ENCODE data around the gene STK38L.

Gene STK38L

GRCh38 chr12:27309995-27310315 lies 65.9 kb downstream of the STK38L start:
- no peak for DNase-seq (ENCODE audit: extremely low read depth in 1 of 2, low read depth in 1 of 2)

DNA sequence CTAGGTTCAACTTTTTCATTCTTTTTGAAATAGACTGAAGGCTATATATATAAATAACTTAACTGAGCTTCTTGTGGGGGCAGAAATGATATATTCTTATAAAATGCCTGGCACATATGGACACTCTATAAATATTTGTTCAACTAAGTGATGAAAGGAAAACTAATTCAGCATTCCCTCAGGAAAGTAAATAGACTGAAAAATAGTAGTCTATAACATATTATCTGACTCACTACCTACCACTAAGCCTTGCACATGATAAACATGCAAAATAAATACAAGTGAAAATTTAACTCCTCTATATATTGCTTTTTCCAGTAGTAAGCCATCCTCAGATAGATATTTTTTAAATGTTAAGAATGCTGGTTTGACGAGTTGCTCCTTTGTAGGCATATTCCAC lies 72.9 kb downstream of the STK38L start:
- DNase-seq (ENCODE audit: extremely low read depth in 1 of 2, low read depth in 1 of 2), result no peak

GRCh38 chr12:27319409-27319808 lies 75.3 kb downstream of the STK38L start:
- DNase-seq (ENCODE audit: extremely low read depth in 1 of 2, low read depth in 1 of 2), result no peak

DNA sequence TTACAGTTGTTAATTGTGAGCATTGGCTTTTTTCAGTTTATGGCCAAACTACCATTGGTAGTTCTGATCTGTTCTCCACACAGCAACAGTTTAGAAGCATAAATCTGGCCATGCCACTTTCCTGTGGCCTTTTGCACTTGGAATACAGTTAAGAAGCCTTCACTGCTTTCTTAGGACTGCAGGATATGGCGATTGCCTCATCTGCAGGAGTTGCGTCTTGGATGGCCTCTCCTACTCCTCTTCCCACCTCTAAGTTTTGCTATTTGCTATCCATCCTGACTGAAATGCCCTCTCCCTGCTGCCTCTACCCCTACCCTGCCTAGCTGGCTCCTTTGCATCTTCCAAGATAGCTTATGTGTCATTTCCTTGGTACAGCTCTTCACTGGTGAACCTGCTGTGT lies 75.8 kb downstream of the STK38L start:
- DNase-seq (ENCODE audit: extremely low read depth in 1 of 2, low read depth in 1 of 2), result no peak

GRCh38 chr12:27324530-27324929 lies 80.4 kb downstream of the STK38L start:
- DNase-seq (ENCODE audit: extremely low read depth in 1 of 2, low read depth in 1 of 2), result no peak

DNA sequence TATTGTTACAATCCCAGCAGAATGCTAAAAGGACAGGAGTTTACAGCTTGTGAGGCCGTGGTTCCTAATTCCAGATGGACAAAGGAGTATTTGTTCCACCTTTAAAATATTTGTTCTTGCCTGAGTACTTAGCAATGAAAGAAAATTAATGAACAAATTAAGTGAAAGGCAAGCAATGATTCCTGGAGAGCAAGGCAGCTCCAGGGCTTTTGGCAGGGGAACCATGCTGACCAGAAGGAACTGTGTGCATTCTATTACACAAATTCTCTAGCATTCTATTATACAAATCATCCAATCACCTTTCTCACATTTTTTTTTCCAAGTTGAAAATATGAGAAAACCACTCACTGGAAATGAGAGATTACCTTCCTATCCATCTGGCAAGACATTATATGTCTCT lies 86.8 kb downstream of the STK38L start:
- no peak for DNase-seq (ENCODE audit: extremely low read depth in 1 of 2, low read depth in 1 of 2)

- no peak for DNase-seq (ENCODE audit: extremely low read depth in 1 of 2, low read depth in 1 of 2)
Observed at GRCh38 chr12:27331291-27331926, 87.3 kb downstream of the STK38L start.

- no peak for DNase-seq (ENCODE audit: extremely low read depth in 1 of 2, low read depth in 1 of 2)
Observed at GRCh38 chr12:27331927-27332324, 87.8 kb downstream of the STK38L start.

DNA sequence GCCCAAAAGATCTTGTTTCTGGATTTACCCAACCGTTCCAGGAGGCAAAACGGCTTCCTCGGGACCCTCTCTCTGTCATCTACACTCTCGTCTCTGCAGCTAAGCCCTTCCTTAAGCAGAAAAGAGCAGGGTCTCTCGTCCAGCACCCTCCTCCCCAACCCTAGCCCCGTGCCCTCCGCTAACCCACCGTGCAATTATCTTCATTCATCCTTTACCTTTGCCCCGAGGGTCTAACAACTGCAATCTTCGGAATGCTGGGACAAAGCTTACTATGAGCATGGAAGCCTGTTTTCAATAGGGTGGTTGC lies 88.3 kb downstream of the STK38L start:
- DNase-seq (ENCODE audit: extremely low read depth in 1 of 2, low read depth in 1 of 2), result no peak

- peak in 1 of 2 donors; percentile 8 for DNase-seq (ENCODE audit: extremely low read depth in 1 of 2, low read depth in 1 of 2)
Observed at GRCh38 chr12:27332714-27333402, 88.8 kb downstream of the STK38L start, which contains the start of gene BMAL2. Gene BMAL2, plus strand, starts transcription at chr12:27332836. Its CDS starts 237 bp downstream, at chr12:27333073.

DNA sequence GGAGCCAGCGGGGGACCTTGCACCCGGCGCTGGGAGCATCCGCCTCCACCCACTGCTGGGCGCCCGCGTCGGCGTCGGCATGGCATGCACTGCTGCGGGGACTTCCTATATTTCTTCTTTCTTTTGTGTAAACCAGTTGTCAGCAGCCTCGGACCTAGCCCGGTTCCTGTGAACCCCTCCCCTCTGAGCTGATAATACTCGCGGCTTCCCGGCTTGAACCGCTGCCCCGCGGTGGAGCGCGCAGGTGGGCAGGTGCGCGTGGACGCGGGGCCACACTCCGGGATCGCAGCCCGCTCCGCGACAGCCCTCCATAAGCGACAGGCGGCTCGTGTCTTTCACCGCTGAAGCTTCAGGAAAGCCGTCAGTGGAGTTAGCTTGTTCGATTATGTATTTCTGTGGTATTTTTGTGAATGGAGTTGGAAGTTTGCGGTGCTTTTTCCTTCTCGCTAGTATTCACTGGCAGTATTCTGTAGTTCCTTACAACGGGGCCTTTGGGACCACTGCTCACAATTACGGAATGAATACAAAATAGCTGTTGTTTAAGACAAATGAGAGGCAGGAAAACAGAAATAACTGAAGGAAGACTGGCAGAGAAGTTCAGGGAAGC lies 89.4 kb downstream of the STK38L start:
- no peak for DNase-seq (ENCODE audit: extremely low read depth in 1 of 2, low read depth in 1 of 2)

DNA sequence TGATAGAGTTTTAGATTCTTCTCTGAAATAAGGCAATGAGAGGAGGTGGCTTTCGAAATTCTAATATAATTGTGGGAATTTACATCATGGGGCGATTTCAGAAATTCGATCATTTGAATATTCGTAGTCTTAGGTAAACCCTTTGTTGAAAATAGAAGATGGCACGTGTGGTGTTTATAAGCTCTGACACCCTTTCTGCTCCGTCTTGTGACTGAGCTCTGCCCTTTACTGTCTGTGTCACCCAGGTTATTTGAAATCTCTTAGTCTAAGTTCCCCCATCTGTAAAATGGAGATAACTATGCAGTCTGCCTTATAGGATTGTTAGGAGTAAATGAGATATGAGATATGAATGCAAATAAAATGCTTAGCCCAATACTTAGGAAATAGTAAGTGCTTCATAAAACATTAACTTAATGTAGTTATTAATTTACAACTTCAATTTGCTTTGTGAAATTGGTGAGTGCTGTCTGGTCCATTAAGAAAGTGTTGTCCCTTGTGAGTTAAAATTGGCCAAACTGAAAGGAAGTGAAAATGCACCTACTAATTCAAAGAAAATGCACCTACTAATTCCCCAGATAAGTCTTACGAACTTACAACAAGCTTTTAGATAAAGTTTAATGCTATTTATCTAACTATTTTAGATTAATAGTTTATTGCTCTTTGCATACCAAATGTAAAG lies 90.1 kb downstream of the STK38L start:
- no peak for DNase-seq (ENCODE audit: extremely low read depth in 1 of 2, low read depth in 1 of 2)

DNA sequence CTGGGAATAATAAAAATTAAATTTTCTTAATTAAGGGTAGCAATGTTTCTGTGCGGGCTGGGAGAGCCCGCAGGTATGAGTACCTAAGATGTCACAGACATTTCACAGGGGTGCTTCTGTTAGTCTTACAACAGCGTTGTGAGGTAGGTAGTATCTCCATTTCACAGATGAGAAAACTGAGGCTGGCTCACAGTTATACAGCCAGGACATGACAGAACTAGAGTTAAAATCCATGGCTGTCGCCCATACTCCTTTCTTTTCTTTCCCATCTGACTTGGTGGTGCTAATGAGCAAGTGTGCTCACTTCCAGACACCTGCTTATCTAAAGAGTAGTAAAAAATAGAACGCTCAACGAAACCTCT lies 90.6 kb downstream of the STK38L start:
- DNase-seq (ENCODE audit: extremely low read depth in 1 of 2, low read depth in 1 of 2), result no peak

DNA sequence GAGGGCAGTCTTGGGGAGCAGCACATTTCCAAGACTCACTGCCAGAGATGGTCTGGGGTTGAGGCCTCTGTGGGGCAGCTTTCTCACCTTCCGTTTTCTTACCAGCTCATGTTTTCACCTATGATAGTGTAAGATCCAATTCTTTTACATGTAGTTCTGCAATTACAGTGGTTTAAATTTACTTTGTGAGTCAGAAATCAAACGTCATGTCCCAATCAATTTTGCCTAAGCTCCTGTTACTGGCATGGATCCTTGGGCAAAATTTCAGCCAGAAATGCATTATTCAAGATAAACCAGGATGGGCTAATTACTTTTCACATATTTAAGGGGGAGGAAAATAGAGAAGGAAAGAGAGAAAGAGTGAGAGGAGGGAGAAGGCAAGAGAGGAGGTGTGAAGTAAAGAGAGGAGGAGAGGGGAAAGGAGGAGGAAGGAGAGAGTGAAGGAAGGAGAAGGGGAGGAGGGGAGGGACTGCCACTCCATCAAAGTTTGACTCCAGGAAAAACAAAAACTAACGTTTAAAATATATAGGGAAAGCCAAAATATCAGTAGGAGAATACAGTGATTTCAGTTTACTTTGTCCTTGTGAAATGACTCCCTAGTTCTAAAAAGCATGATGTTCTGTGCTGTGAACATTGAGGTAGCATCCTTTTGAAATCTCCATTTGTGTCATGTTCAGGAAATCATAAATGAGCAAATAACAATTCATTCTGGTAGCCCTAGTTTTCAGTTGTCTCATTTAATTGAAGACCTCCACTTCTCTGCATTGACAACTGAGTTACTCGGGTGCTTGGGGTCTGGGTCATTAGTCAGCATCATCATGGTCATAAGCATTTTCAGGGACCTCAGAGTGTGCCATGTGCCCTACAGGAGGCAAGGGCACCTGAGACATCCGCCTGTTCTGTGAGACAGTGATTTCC lies 91.5 kb downstream of the STK38L start:
- no peak for DNase-seq (ENCODE audit: extremely low read depth in 1 of 2, low read depth in 1 of 2)

DNA sequence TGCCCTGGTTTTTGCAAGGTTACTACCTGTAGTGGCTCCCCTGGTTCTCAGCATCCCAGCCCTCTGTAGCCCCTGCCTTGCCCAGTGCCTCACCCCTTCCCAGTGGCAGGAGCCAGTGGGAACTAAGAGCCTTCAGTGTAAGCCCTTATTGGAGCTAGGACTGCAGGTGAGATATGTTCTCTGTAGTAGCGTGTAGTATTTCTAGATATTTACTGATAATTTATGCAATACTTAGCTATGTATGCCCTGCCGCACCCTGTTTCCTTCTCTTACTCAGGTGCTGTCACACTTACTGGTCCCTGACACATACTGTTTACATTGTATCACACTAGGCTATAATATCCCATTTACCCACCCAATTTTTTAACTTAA lies 92.2 kb downstream of the STK38L start:
- DNase-seq (ENCODE audit: extremely low read depth in 1 of 2, low read depth in 1 of 2), result no peak

- DNase-seq (ENCODE audit: extremely low read depth in 1 of 2, low read depth in 1 of 2), result no peak
Observed at GRCh38 chr12:27337376-27337775, 93.3 kb downstream of the STK38L start.

GRCh38 chr12:27338473-27338872 lies 94.4 kb downstream of the STK38L start:
- no peak for DNase-seq (ENCODE audit: extremely low read depth in 1 of 2, low read depth in 1 of 2)

DNA sequence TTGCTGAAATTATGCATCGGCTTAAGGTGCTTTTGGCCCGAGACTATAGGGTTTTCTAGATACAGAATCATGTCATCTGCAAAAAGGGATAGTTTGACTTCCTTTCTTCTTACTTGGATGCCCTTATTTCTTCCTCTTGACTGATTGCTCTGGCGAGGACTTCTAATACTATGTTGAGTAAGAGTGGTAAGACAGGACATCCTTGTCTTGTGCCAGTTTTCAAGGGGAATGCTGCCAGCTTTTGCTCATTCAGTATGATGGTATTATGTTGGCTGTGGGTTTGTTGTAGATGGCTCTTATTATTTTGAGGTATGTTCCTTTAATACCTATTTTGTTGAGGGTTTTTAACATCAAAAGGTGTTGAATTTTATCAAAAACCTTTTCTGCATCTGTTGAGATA lies 96.9 kb downstream of the STK38L start:
- no peak for DNase-seq (ENCODE audit: extremely low read depth in 1 of 2, low read depth in 1 of 2)

DNA sequence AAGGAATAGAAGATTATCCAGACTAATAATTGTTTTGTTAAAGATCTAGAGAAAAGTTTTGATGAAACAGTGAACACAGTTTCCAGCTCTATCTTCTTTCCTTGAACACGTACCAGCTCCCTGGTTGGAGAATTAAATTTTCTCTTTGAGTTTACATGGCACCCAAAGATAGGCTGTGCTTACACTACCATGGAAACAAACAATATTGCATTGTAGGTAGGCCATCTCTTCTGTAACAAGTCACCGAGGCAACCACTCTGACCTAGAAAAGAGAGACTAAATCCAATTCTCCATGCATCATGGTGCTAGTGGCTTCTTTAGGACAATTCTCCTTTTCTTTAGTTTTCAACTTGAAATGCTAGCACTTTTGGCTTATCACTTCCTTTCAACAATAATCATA lies 98.5 kb downstream of the STK38L start:
- no peak for DNase-seq (ENCODE audit: extremely low read depth in 1 of 2, low read depth in 1 of 2)

DNA sequence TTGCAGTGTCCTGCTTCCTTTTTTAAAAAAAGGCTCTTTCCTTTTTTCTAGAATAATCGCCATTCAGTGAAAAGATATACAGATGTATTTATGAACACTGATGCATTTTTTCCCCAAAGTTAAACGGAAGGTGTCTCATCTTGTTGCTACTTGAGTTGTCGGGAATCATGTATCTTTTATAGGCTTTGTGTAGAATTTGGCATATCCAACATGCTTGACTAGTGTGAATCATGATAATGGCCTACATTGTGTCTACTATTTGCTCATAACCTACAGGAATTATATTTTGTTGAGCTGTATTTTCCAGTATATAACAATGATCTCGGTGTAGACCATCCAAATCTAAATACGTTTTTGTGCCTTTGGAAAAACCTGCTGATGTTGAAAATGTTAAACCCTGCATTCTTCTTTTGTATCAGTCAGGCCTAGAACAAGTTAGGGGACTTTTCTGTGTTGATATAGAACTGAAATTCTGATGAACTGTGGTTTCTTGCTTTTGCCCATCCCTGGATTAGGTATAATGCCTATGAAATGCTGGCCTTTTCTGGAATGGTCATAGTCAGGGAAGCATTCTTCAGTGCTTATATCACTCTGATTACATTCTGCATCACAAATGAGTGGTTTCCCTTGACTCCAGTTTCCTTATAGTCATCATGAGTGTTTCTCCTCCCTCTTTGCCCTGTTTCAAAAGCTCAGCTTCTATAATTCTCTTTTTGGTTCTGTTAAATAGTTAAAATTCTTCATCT lies 99.3 kb downstream of the STK38L start:
- DNase-seq (ENCODE audit: extremely low read depth in 1 of 2, low read depth in 1 of 2), result no peak

Measured in activated CD8-positive, alpha-beta memory T cell treated with anti-CD3 and anti-CD28 coated beads for 1 hour (primary cell).